Activated gamma-delta T cell treated with Interleukin-2 at 50 U/mL for 16 hours (primary cell): Measurements from ENCODE around the gene GJA8.
"Not testable (repeated sequence)": the region's sequence is repeated elsewhere in the genome, so short reads cannot be mapped to it uniquely, and the experiment has no call there.

Experiments used
- DNase-seq: peaks from one replicate; pipeline ENCODE4 v3.0.0-alpha.2; 2020

The GJA8 gene

GRCh38 chr1:147928236-147929132 is 25.9 kb downstream of the GJA8 start, which contains the start of gene GPR89B:
TSS of gene GPR89B (plus strand) at chr1:147928420. CDS start at chr1:147928537, 117 bp downstream.
- DNase-seq: peak; percentile 94

GRCh38 chr1:147931137-147931536 is 28.5 kb downstream of the GJA8 start:
- DNase-seq: not testable (repeated sequence)

- DNase-seq: not testable (repeated sequence)
Measured at GRCh38 chr1:147935296-147935695, 32.7 kb downstream of the GJA8 start.

GRCh38 chr1:147940456-147940855 is 37.9 kb downstream of the GJA8 start:
- DNase-seq: not testable (repeated sequence)

GRCh38 chr1:147942563-147942962 is 40.0 kb downstream of the GJA8 start:
- DNase-seq: not testable (repeated sequence)

- not testable (repeated sequence) for DNase-seq
Measured at GRCh38 chr1:147949517-147949916, 46.9 kb downstream of the GJA8 start.
